NCI-H187 treated with DMSO at 0.1 percent for 48 hours (cell line): ENCODE data around the gene LMO2.

Experiments
- DNase-seq: peaks from one replicate; lab custom pipeline; 2025; lab: John Stamatoyannopoulos, UW

LMO2 gene

DNA sequence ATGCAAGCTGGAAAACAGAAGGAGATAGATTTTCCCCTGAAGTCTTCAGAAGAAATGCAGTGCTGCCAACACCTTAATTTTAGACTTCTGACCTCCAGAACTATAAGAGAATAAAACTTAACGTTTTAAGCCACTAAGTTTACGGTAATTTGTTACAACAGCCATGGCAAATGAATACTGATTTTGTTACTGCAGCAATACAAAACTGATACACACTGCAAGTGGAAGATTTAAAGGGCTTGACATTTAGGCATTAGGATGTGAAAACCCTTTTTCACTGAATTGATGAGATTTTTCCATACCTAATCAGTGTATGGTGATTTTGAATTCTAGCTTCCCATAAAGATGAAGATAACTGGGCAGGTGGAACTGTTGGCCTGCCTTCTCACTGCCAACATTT, 22.1 kb upstream of the LMO2 start:
- DNase-seq: no peak

- DNase-seq: no peak
Observed at GRCh38 chr11:33912405-33913361, 20.8 kb upstream of the LMO2 start.

DNA sequence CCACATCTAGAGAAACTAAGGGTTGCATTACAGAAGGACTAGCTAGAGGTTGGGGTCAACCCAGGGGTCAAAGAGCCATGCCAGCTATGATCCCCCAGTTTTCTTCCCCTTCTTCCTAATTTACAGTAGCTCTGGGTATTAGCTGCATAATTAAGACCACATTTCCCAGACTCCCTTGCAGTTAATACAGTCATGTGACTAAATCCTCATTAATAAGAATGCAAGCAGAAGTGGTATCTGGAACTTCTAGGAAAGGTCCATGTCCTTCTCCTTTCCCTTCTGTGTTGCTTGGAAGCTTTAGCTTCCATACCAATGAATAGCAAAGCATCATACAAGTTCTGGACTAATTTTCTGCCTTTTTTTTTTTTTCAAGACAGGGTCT, 19.1 kb upstream of the LMO2 start:
- no peak for DNase-seq

GRCh38 chr11:33910296-33910957, 18.6 kb upstream of the LMO2 start:
- DNase-seq: no peak

- DNase-seq: no peak
Observed at GRCh38 chr11:33909552-33909951, 17.7 kb upstream of the LMO2 start.

- DNase-seq: no peak
Observed at GRCh38 chr11:33909150-33909549, 17.3 kb upstream of the LMO2 start.

DNA sequence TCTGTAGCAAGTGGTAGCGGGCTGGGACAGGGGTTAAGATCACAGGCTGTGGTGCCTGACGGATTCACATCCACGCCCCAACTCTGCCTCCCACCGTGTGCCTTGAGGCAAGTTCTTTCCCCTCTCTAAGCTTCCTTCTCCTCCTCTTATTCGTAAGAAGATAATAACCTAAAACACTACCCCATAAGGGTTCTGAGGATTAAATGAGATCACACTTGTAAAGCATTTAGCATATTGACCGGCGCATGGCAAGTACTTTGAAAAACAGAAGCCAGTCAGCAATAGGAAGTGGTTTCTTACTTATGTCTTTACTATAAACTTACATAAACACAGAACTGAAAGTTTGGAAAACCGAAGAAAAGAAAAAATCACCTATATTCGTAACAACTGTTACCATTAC, 15.5 kb upstream of the LMO2 start:
- no peak for DNase-seq

- no peak for DNase-seq
Observed at GRCh38 chr11:33906484-33907186, 14.8 kb upstream of the LMO2 start.

- DNase-seq: no peak
Observed at GRCh38 chr11:33904102-33904501, 12.2 kb upstream of the LMO2 start.

GRCh38 chr11:33900159-33900840, 8.4 kb upstream of the LMO2 start:
- DNase-seq: no peak

DNA sequence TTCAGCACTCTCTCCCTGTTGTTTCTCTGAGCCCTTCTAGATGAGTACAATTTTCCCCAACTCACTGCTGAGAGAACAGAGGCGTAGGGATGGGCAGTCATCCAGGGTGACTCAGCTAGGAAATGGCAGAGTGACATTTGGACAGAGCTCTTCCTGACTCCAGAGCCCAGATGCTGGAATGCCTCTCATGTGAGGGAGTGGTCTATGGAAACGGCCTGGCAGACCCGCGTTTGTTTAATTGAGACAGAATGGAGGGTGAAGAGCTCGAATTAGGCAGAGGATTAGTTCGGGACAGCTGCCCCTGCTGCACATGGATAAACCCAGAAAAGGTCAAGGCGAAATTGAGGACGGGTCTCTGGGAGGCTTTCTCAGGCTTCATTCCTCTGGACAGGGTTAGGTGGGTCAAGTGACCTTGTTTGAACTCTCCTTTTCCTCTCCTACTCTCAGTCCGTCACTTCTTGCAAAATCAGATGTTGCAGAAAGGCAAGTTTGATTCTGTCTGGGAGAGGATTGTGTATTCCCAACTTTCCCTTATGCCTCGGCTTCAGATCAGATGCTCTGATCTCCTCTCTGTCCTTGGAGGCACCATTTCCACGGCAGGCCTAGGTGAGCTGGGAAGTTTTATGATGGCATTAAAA, 7.6 kb upstream of the LMO2 start:
- DNase-seq: no peak

DNA sequence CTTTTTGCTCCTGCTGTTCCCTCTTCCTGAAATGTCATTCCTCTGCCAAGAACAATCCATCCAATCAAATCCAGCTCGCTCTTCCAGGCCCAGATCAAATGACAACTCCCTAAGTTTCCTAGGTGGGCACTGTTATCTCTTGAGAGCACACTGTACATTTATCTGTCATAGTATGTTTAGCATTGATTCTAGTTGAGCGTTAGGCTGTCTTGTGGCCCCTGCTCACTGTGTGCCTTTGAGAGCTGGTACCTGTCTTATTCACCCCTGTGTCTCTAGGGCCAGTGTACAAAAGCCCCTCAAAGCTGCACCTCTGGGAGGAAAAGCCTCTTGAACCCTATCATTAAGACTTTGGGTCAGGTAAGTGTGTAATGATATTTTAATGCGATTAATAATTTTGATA, 7.1 kb upstream of the LMO2 start:
- no peak for DNase-seq

- DNase-seq: no peak
Observed at GRCh38 chr11:33897761-33898375, 6.0 kb upstream of the LMO2 start.

GRCh38 chr11:33896911-33897310, 5.0 kb upstream of the LMO2 start:
- DNase-seq: no peak

- DNase-seq: peak; percentile 91
Observed at GRCh38 chr11:33895752-33896137, 3.9 kb upstream of the LMO2 start.

GRCh38 chr11:33894398-33894746, 2.5 kb upstream of the LMO2 start:
- DNase-seq: no peak

DNA sequence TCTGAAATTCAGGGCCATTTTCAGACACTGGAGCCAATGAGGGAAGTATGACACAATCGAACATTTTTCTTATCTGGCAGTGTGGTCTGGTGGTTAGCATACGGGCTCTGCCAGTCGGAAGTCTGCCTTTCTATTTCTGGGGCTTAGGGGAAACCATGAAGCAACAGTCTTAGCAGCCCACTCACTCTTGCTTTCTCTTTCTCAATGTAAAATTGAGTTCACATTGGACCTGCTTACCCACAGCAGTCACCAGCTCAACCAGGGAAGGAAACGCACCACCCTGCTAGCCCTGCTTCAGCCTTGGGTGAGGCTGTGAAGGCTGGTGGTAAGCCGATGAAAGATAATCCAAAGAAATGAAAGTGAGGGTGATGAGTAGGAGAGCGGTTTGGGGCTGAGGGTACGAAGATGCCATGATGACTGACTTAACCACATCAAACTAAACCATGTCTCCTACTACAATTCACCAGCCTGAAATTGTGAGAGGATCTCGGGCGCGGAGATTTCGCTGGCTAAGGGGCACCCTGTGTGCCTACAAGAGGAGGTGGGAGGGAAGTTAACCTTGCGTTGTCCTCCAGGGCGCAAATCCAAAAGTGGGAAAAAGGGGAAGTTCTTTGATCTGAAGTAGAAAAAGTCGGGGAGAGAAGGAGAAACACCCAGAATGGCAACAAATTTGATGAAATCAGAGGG, 2.0 kb upstream of the LMO2 start:
- DNase-seq: no peak

GRCh38 chr11:33892906-33893594, 1.2 kb upstream of the LMO2 start:
- no peak for DNase-seq

DNA sequence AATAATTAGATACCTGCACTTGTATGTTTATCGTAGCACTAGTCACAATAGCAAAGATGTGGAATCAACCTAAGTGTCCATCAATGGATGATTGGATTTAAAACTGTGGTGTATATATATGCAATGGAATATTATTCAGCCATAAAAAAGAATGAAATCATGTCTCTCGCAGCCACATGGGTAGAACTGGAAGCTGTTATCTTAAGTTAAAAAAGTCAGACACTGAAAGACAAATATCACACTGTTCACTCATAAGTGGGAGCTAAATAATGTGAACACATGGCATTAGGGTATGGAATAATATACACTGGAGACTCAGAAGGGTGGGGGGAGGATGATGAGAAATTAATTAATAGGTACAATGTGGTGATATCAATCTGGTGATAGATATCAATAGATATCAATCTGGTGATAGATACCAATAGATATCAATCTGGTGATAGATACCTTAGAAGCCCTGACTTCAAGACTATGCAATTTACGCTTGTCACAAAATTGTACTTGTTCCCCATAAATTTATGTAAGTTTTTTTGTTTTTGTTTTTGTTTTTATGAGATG, 2.0 kb downstream of the LMO2 start:
- no peak for DNase-seq

DNA sequence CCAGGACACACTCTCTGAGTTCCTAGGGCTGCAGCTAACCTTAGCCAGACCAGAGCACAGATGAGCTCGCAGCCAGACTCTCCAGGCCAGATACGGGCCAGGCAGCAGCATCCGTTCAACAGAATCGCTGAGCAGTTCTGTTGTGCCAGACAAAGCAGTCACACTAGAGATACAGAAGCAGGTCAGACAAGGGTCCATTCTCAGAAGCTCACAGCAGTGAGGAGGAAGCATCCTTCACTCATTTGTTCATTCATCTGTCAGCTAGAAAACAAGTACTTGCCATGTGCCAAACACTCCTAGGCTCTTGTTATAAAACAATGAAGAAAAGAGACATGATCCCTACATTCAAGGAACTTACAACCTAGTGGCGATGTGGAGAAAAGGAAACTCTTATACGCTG, 2.6 kb downstream of the LMO2 start:
- no peak for DNase-seq
